HG03280 (cell line): ENCODE measurements around the gene OBSCN.
A peak's percentile ranks its signal among the peaks of the same experiment; 100 is the strongest.

Experiments used
- ATAC-seq: cut with Tn5 transposase; IDR thresholded peaks from one replicate; pipeline ENCODE4 v1.9.1; 2021; ENCODE audit warnings: mild to moderate bottlenecking, moderate library complexity; ENCODE audit not compliant: unreplicated experiment

The OBSCN gene

GRCh38 chr1:228169345-228169744 lies 38.5 kb upstream of the OBSCN start:
- no peak for ATAC-seq

GRCh38 chr1:228170666-228171065 lies 37.2 kb upstream of the OBSCN start:
- ATAC-seq: no peak

- ATAC-seq: no peak
Measured at GRCh38 chr1:228171221-228171891, 36.5 kb upstream of the OBSCN start.

GRCh38 chr1:228172591-228173527 lies 35.0 kb upstream of the OBSCN start:
- no peak for ATAC-seq

- peak; percentile 40 for ATAC-seq
Measured at GRCh38 chr1:228173528-228174481, 34.0 kb upstream of the OBSCN start.

- no peak for ATAC-seq
Measured at GRCh38 chr1:228174482-228175315, 33.1 kb upstream of the OBSCN start.

- ATAC-seq: no peak
Measured at GRCh38 chr1:228175316-228176023, 32.4 kb upstream of the OBSCN start.

GRCh38 chr1:228176024-228176395 lies 31.8 kb upstream of the OBSCN start:
- no peak for ATAC-seq

GRCh38 chr1:228176461-228177182 lies 31.2 kb upstream of the OBSCN start:
- ATAC-seq: no peak

- ATAC-seq: no peak
Measured at GRCh38 chr1:228177183-228177475, 30.7 kb upstream of the OBSCN start.

GRCh38 chr1:228177721-228178710 lies 29.8 kb upstream of the OBSCN start:
- no peak for ATAC-seq

GRCh38 chr1:228178737-228179684 lies 28.8 kb upstream of the OBSCN start:
- no peak for ATAC-seq

- ATAC-seq: no peak
Measured at GRCh38 chr1:228180271-228180958, 27.4 kb upstream of the OBSCN start.

- no peak for ATAC-seq
Measured at GRCh38 chr1:228180959-228181644, 26.7 kb upstream of the OBSCN start.

GRCh38 chr1:228181645-228182034 lies 26.2 kb upstream of the OBSCN start:
- no peak for ATAC-seq
